Measurements from ENCODE around the gene GON4L. TPM values are rescaled to one million over a fixed set of nuclear protein-coding genes. Genes with fewer than 3 reads are reported as not detected.
"Not testable (repeated sequence)": the region's sequence is repeated elsewhere in the genome, so short reads cannot be mapped to it uniquely, and the experiment has no call there.

Gene GON4L
- total RNA-seq, 1 donor from 2014 or later: 90.0 TPM

DNA sequence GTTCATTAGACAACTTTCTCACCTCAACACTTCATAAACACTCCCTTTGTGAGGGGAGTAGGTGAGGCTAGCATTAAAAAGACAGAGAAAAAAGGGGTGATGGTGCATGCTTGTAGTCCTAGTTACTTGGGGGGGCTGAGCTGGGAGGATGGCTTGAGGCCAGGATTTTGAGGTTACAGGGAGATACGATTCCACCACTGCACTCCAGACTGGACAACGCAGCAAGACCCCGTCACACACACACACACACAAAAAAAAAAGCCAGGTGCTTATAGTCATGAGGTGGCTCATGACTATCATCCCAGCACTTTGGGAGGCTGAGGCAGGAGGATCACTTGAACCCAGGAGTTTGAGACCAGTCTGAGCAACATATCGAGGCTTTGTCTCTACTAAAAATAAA is 29.6 kb downstream of the GON4L start:
- no peak for DNase-seq (ENCODE audit: low spot score)

DNA sequence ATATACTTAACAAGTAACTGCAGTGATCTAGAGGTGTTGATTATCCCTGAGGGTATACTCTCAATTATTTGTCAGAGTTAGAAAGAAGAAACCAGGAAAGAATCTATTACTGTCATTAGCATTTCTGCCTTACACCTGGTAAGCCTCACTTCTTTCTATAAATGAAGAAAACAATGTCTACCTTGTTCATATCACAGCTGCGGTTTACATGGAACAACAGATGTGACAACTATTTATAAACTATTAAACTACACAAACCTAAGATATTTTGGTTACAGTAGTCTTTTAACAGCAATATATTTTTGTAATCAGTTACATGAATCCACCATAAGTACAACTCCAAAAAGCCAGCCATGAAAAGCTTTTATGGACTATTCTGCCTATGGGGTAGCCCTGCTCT is 40.7 kb downstream of the GON4L start:
- no peak for DNase-seq (ENCODE audit: low spot score)

GRCh38 chr1:155813672-155814071 is 43.3 kb downstream of the GON4L start:
- no peak for DNase-seq (ENCODE audit: low spot score)

- DNase-seq (ENCODE audit: low spot score): no peak
Measured at GRCh38 chr1:155812878-155813277, 44.1 kb downstream of the GON4L start.

- DNase-seq (ENCODE audit: low spot score): no peak
Measured at GRCh38 chr1:155809088-155809487, 47.9 kb downstream of the GON4L start.

- no peak for DNase-seq (ENCODE audit: low spot score)
Measured at GRCh38 chr1:155801149-155801548, 55.9 kb downstream of the GON4L start.

DNA sequence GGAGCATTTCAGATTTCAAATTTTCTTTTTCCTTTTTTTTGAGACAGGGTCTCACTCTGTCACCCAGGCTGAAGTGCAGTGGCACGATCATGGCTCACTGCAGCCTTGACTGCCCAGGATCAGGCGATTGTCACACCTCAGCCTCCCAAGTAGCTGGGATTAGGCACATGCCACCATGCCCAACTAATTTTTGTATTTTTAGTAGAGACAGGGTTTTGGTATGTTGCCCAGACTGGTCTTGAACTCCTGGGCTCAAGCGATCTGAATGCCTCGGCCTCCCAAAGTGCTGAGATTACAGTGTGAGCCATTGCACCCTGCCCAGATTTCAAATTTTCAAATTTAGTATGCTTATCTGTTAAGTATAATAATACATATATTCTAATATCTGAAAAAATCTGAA is 61.4 kb downstream of the GON4L start:
- not testable (repeated sequence) for DNase-seq (ENCODE audit: low spot score)

DNA sequence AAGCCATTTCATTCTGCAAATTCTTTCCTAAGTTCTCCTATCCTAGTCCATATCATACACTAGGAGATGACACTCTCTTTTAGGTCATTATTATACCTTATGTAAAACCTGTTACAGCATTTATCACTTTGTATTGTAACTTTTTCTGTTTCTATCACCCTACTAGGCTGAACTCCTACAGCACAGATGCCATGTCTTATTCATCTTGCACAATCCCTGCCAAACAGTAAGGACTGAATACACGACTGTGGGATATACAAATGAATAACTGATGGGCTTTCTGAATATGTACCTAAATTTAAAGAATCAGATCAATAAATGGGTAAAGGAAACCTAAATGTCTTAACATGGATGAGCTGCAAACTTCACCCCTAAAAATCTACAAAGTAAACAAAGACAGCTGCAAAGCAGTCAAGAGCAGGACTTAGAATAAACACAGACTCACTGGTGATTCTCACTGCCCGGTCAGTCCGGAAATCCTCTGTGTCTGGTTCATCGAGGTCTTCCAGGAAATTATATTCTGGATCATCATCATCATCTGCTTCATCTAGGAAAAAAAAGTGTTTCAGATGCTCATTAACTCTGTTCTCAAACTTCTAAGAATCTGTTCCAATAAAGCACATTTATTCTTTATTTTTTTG is 62.3 kb downstream of the GON4L start:
- DNase-seq (ENCODE audit: low spot score): no peak

DNA sequence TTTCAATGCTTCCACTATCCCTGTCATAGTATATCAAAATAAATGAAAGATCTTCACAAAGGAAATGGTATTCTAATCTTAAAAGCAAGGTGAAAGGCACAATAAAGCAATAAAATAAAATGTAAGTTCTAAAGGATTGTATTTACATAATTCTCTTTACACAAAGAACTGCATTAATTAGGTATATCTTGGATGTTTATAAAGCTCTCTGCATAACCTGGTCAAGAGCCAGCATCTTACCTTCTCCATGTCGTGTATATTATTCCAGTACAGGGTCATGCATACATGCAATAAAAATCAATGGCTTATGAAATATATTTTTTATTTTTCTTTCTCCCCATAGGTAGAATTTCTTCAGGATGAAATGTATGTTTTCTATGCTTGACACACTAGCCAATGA is 63.8 kb downstream of the GON4L start:
- DNase-seq (ENCODE audit: low spot score): no peak

GRCh38 chr1:155777582-155777981 is 79.4 kb downstream of the GON4L start:
- DNase-seq (ENCODE audit: low spot score): no peak

GRCh38 chr1:155776414-155776813 is 80.6 kb downstream of the GON4L start:
- no peak for DNase-seq (ENCODE audit: low spot score)

- no peak for DNase-seq (ENCODE audit: low spot score)
Measured at GRCh38 chr1:155773221-155773620, 83.8 kb downstream of the GON4L start.

DNA sequence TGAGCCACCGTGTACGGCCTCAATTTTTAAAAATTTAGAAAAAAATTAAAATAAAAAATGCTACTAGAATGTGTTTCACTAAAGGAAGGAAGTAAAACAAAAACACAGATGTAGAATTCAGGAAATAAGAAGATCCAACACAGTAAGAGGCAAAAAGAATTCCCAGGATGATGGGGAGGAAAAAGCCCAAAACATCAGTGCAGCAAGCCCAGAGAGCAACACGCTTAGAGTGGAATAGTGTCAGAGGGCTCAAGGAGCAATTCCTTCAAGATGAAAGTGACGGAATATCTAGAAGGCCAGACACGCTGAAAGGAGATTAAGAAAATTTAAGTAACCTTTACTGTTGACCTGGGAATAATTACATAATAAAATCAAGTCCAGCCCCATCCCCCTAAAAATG is 87.8 kb downstream of the GON4L start:
- DNase-seq (ENCODE audit: low spot score): no peak

DNA sequence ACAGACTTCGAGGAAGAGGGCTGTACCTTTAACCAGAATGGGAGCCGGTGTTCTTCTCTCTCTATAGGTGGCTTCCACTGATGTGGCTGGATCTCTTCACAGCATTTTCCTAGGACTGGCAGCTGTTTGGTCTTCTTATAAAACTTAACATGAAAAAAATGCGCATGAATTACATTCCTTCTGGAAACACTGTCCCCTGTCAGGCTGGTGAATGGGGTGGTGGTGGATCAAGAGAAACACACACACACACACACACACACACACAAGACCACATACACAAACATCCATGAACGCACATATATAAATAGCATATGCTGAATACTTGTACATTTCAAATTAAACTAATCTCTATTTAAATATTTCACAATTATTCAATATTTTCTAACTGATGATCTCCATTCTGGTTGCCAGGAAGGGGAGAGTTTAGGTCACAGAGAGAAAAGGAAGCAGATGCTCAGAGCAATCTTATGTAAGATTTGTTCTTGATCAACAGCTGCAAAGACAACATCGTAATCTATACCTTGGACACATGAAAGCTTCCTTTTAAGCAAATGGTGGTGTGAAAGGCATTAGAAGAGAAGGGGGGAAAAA is 89.5 kb downstream of the GON4L start:
- DNase-seq (ENCODE audit: low spot score): not testable (repeated sequence)

- DNase-seq (ENCODE audit: low spot score): not testable (repeated sequence)
Measured at GRCh38 chr1:155763989-155764388, 93.0 kb downstream of the GON4L start.

- DNase-seq (ENCODE audit: low spot score): peak; percentile 69
Measured at GRCh38 chr1:155763090-155763815, 93.8 kb downstream of the GON4L start.

GRCh38 chr1:155761736-155762405 is 95.1 kb downstream of the GON4L start:
- no peak for DNase-seq (ENCODE audit: low spot score)

DNA sequence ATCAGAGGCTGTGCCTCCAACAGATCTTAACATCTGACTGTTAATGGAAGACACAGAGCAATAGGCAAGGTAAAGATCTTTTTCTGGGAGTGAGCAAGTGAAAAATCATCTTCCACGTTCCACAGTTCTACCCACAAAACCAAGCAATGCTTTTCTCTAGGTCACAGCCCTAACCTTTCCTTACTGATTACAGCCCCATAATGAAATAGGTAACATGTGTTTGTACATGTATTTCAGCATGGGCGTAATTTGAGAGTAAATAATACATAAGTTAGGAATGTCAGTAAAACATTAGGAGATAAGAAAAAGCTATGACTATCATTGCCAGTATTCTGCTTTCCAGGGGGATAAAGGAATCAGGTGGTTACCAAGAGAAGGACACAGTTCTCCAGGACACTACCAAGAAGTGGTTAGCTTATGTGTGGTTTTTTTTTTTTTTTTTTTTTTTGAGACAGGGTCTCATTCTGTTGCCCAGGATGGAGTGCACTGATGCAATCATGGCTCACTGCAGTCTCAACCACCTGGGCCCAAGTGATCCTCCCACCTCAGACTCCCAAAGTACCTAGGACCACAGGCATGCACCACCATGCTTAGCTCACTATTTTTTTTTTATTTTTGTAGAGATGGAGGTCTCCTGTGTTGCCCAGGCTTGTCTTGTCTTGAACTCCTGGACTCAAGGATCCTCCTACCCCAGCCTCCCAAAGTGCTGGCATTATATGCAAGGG is 96.1 kb downstream of the GON4L start:
- DNase-seq (ENCODE audit: low spot score): no peak

- no peak for DNase-seq (ENCODE audit: low spot score)
Measured at GRCh38 chr1:155759966-155760630, 96.9 kb downstream of the GON4L start.

GRCh38 chr1:155759017-155759416 is 98.0 kb downstream of the GON4L start:
- DNase-seq (ENCODE audit: low spot score): not testable (repeated sequence)

- DNase-seq (ENCODE audit: low spot score): not testable (repeated sequence)
Measured at GRCh38 chr1:155748141-155748540, 108.9 kb downstream of the GON4L start.
